Measurements from ENCODE around the gene PTPRG.

Gene PTPRG

GRCh38 chr3:62133015-62133414 is 571.6 kb downstream of the PTPRG start:
- H3K4me3 ChIP-seq (ENCODE audit: low read length): no peak overlapping the region
- TF ChIP-seq CTCF (IDR thresholded peaks at IDR 0.05; ENCODE audit: insufficient read depth, low read depth, low read length, missing control alignments): no peak
- no peak for DNase-seq (ENCODE audit: low read depth)

DNA sequence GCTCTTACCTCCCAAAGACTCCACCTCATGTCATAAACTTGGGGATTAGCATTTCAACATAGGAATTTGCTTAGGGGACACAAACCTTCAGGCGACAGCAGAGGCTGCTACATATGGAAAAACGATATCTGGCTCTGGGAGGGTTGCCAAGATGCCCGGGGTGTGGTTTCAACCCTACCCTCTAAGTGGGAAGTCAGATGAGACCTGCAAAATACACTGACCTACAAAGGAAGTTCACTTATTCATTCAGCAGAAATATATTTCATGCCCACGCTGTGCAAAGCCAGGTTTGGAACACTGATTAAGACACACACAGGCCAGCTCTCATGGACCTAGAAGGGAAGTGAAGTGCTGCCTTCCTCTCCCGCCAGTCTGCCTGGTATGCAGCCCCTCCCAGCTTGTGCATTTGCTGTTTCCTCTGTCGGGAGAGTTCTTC is 572.7 kb downstream of the PTPRG start:
- no peak for TF ChIP-seq CTCF (IDR thresholded peaks at IDR 0.05; ENCODE audit: insufficient read depth, low read depth, low read length, missing control alignments)
- peak; percentile 33 for DNase-seq (ENCODE audit: low read depth)
- H3K4me3 ChIP-seq (ENCODE audit: low read length): no peak overlapping the region

DNA sequence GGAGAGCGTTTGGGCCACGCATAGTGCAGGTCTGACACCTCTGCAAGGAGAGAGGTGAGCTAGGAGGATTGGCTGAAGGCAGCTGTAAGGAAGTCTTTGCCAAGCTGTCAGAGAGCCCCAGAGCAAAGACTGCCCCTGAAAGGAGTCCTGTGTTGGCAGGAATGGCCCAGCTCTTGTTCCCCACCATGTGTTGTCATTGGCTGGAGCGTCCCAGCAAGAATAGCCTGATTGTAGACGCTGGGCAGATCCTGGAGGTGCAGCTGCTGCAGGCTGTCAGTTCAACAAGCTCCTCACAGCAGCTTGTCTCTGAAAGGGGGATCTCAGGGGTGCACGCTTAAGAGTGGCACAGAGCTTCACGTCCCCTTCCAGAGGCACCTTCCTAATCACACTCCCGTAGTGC is 574.4 kb downstream of the PTPRG start:
- no peak for TF ChIP-seq CTCF (IDR thresholded peaks at IDR 0.05; ENCODE audit: insufficient read depth, low read depth, low read length, missing control alignments)
- no peak overlapping the region for H3K4me3 ChIP-seq (ENCODE audit: low read length)
- DNase-seq (ENCODE audit: low read depth): no peak

DNA sequence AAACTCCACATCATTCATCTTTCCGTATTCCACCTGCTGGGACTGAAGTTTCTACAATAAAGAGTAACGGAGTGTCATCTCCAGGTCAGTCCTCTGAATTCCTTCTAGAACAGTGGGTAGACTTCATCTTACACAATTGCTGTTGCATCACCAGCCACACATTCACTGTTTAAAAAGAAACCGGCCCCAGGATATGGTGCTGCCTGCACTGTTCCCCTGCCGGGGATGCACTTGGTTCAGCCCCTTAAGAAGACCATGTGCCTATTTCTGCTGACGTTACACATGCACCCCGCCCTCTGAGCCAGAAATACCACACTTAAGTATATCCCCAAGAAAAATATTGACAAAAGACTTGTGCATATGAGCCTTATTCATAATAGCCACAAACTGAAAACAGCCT is 578.6 kb downstream of the PTPRG start:
- peak; percentile 66 for DNase-seq (ENCODE audit: low read depth)
- no peak overlapping the region for H3K4me3 ChIP-seq (ENCODE audit: low read length)
- TF ChIP-seq CTCF (IDR thresholded peaks at IDR 0.05; ENCODE audit: insufficient read depth, low read depth, low read length, missing control alignments): no peak

DNA sequence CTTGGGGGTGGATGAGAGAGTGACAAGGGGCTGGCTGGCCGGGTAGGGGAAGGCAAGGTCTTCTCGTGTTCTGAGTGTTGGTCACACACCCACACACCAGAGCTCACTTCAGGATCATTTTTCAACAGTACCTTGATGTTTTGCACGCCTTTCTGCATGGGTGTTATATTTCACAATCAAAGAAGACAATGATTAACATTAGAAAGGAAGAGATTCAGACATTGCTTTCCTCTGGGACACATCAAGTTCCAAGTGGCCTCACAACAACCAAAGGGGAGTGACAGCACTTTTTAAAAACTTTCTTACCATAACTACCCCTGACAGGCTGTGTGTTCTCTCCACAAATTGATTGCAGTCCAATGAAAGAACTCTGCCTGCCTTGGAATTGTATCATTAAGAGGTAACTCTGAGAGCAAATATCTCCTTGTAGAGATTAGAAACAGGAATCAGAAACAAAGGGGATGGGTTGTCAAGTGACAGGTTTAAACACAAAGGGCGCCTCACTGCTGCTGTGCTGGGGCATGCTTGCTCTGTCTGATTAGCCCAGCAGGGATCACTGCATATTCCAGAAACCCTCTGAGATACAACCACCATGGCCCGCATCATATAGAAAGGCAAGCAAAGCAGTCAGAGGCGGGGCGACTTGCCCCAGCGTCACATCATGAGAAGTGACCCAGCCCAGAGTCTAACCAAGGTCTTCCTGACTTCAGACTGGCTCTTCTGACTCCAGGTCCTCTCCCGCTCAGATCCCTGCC is 581.1 kb downstream of the PTPRG start:
- no peak for TF ChIP-seq CTCF (IDR thresholded peaks at IDR 0.05; ENCODE audit: insufficient read depth, low read depth, low read length, missing control alignments)
- H3K4me3 ChIP-seq (ENCODE audit: low read length): no peak overlapping the region
- DNase-seq (ENCODE audit: low read depth): no peak

GRCh38 chr3:62143843-62144450 is 582.6 kb downstream of the PTPRG start:
- no peak for DNase-seq (ENCODE audit: low read depth)
- H3K4me3 ChIP-seq (ENCODE audit: low read length): no peak overlapping the region
- no peak for TF ChIP-seq CTCF (IDR thresholded peaks at IDR 0.05; ENCODE audit: insufficient read depth, low read depth, low read length, missing control alignments)

DNA sequence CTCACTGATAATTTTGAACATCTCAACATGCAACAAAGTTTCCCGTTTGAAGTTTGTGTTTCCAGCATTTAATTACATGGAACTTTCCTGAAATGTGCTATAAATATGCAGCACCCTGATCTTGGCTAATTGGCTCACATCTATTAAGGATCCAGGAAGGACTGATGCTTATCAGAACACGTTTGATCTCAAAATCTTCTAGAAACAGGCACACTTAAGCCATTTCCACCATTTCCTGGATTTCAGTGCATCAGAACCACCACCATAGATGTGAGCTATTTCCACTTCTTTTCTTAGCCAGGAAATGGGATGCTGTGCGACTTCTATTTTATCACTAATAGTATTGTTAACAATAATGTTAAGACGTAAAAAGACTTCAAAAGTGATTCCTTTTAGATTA is 583.1 kb downstream of the PTPRG start:
- no peak for TF ChIP-seq CTCF (IDR thresholded peaks at IDR 0.05; ENCODE audit: insufficient read depth, low read depth, low read length, missing control alignments)
- H3K4me3 ChIP-seq (ENCODE audit: low read length): no peak overlapping the region
- DNase-seq (ENCODE audit: low read depth): no peak
